Retinal pigment epithelial cell (primary cell): Measurements from ENCODE around the gene VPS72.
"Not testable (repeated sequence)": the region's sequence is repeated elsewhere in the genome, so short reads cannot be mapped to it uniquely, and the experiment has no call there.

Experiments used
- DNase-seq: peaks from one replicate; pipeline ENCODE4 v3.0.0-alpha.2; 2010; ENCODE audit warnings: low read depth
- H3K4me3 ChIP-seq: 2 replicates; pipeline ENCODE4 v1.5.1; 2011; ENCODE audit warnings: mild to moderate bottlenecking, low read length, control low read depth, moderate library complexity
- CTCF ChIP-seq: conservative IDR thresholded peaks from 2 replicates; pipeline ENCODE4 v1.5.1; 2011; ENCODE audit warnings: low read depth, low read length, control low read depth, inconsistent platforms

Gene VPS72

GRCh38 chr1:151213560-151213959 is 23.6 kb upstream of the VPS72 start:
- H3K4me3 ChIP-seq: no peak overlapping the region
- TF ChIP-seq CTCF: no peak
- no peak for DNase-seq

GRCh38 chr1:151211972-151212705 is 22.1 kb upstream of the VPS72 start:
- TF ChIP-seq CTCF: no peak
- no peak for DNase-seq
- H3K4me3 ChIP-seq: no peak overlapping the region

- no peak overlapping the region for H3K4me3 ChIP-seq
- no peak for DNase-seq
- no peak for TF ChIP-seq CTCF
Measured at GRCh38 chr1:151210830-151211229, 20.8 kb upstream of the VPS72 start.

GRCh38 chr1:151205381-151205965 is 15.5 kb upstream of the VPS72 start:
- not testable (repeated sequence) for H3K4me3 ChIP-seq, DNase-seq

GRCh38 chr1:151199873-151200581 is 10.0 kb upstream of the VPS72 start:
- DNase-seq: peak; percentile 66
- H3K4me3 ChIP-seq: peak overlapping the region; percentile 100
- no peak for TF ChIP-seq CTCF

- H3K4me3 ChIP-seq: peak within 1 kb of the TSS; percentile 100
- DNase-seq: peak; percentile 85
- TF ChIP-seq CTCF: no peak
Measured at GRCh38 chr1:151198254-151199127, 8.5 kb upstream of the VPS72 start, which contains the start of gene PIP5K1A. Gene PIP5K1A (plus strand): TSS chr1:151198552. CDS start chr1:151198997, 445 bp downstream.

GRCh38 chr1:151197863-151198253 is 7.9 kb upstream of the VPS72 start:
- peak overlapping the region; percentile 100 for H3K4me3 ChIP-seq
- DNase-seq: no peak
- TF ChIP-seq CTCF: no peak
